HEK293 (cell line): Measurements from ENCODE around the gene ADM2.

Experiments
- CTCF ChIA-PET: fragments of 350-600 bp; formaldehyde crosslinking; extraction: SDS; loops from one replicate; lab custom pipeline; 2021; ENCODE audit warnings: antibody characterized with exemption; lab: Yijun Ruan, JAX
- POLR2A ChIA-PET: fragments of 300-600 bp; formaldehyde crosslinking; extraction: SDS; loops from one replicate; lab custom pipeline; 2020; ENCODE audit warnings: antibody characterized with exemption, inconsistent platforms; lab: Yijun Ruan, JAX
- H3K27ac ChIP-seq: fragments of 200-500 bp; sonication (Bioruptor generic); 2 replicates; pipeline ENCODE4 v1.5.1; 2014; ENCODE audit warnings: low read depth, low read length, control low read depth, inconsistent platforms; ENCODE audit errors: extremely low read depth
- H3K36me3 ChIP-seq, 2 experiments: fragments of 200-500 bp in 1 of 2; sonication (Bioruptor generic) in 1 of 2; 1 replicate in 1 of 2; 2 replicates in 1 of 2; pipeline ENCODE4 v1.5.1; 2014 to 2017; ENCODE audit warnings: inconsistent platforms in 2 of 2, low read length in 2 of 2; ENCODE audit not compliant: control insufficient read depth in 2 of 2, insufficient read depth in 1 of 2
- H3K4me1 ChIP-seq: fragments of 200-500 bp; sonication (Bioruptor generic); 2 replicates; pipeline ENCODE4 v1.5.1; 2014; ENCODE audit warnings: mild to moderate bottlenecking, low read length, inconsistent platforms; ENCODE audit not compliant: control insufficient read depth, insufficient read depth
- H3K4me3 ChIP-seq: 2 replicates; pipeline ENCODE4 v1.5.1; 2011; ENCODE audit warnings: low read depth, mild to moderate bottlenecking, control low read depth, low read length, moderate library complexity
- H3K9me3 ChIP-seq: fragments of 200-500 bp; sonication (Bioruptor generic); 2 replicates; pipeline ENCODE4 v1.5.1; 2014; ENCODE audit warnings: low read depth, low read length, inconsistent platforms; ENCODE audit not compliant: control insufficient read depth, insufficient read depth
- EGR2 ChIP-seq: fragments of 450-650 bp; formaldehyde crosslinking; IDR thresholded peaks from 2 replicates; pipeline ENCODE4 v1.5.1; 2016; ENCODE audit warnings: low read depth, missing biosample characterization, missing genetic modification characterization
- GLIS1 ChIP-seq: fragments of 450-650 bp; formaldehyde crosslinking; IDR thresholded peaks from 2 replicates; pipeline ENCODE4 v1.5.1; 2016; ENCODE audit warnings: missing biosample characterization, missing genetic modification characterization
- OSR2 ChIP-seq: fragments of 450-650 bp; formaldehyde crosslinking; IDR thresholded peaks from 2 replicates; pipeline ENCODE4 v1.5.1; 2016; ENCODE audit warnings: missing biosample characterization, missing genetic modification characterization
- PRDM4 ChIP-seq: fragments of 450-650 bp; formaldehyde crosslinking; IDR thresholded peaks from 2 replicates; pipeline ENCODE4 v1.5.1; 2017; ENCODE audit warnings: missing biosample characterization, missing genetic modification characterization
- SETDB1 ChIP-seq: IDR thresholded peaks from one replicate; pipeline ENCODE4 v1.6.1; 2017; ENCODE audit warnings: mild to moderate bottlenecking, low read length, moderate library complexity, mixed read lengths; ENCODE audit not compliant: insufficient read length
- SP2 ChIP-seq: fragments of 450-650 bp; formaldehyde crosslinking; IDR thresholded peaks from 2 replicates; pipeline ENCODE4 v1.5.1; 2016; ENCODE audit warnings: missing biosample characterization, missing genetic modification characterization
- ZIC2 ChIP-seq: fragments of 450-650 bp; formaldehyde crosslinking; IDR thresholded peaks from 2 replicates; pipeline ENCODE4 v1.5.1; 2016; ENCODE audit warnings: missing biosample characterization, missing genetic modification characterization
- ZNF138 ChIP-seq: fragments of 450-650 bp; formaldehyde crosslinking; IDR thresholded peaks from 2 replicates; pipeline ENCODE4 v1.5.1; 2016; ENCODE audit warnings: missing biosample characterization, missing genetic modification characterization, borderline replicate concordance
- ZNF274 ChIP-seq, 2 experiments: fragments of 200-500 bp in 1 of 2; fragments of 450-650 bp in 1 of 2; sonication (Bioruptor generic) in 1 of 2; formaldehyde crosslinking in 1 of 2; IDR thresholded peaks; 2 replicates each; pipeline versions ENCODE4 v1.5.1 to v1.6.1; 2014 to 2016; ENCODE audit warnings: borderline replicate concordance in 1 of 2, inconsistent platforms in 1 of 2, low read length in 1 of 2, missing biosample characterization in 1 of 2, missing genetic modification characterization in 1 of 2
- ZNF311 ChIP-seq: fragments of 450-650 bp; formaldehyde crosslinking; IDR thresholded peaks from 2 replicates; pipeline ENCODE4 v1.5.1; 2017; ENCODE audit warnings: missing biosample characterization, missing genetic modification characterization, borderline replicate concordance
- ZNF792 ChIP-seq: fragments of 450-650 bp; formaldehyde crosslinking; IDR thresholded peaks from 2 replicates; pipeline ENCODE4 v1.5.1; 2016; ENCODE audit warnings: missing biosample characterization, missing genetic modification characterization

ADM2 gene

DNA sequence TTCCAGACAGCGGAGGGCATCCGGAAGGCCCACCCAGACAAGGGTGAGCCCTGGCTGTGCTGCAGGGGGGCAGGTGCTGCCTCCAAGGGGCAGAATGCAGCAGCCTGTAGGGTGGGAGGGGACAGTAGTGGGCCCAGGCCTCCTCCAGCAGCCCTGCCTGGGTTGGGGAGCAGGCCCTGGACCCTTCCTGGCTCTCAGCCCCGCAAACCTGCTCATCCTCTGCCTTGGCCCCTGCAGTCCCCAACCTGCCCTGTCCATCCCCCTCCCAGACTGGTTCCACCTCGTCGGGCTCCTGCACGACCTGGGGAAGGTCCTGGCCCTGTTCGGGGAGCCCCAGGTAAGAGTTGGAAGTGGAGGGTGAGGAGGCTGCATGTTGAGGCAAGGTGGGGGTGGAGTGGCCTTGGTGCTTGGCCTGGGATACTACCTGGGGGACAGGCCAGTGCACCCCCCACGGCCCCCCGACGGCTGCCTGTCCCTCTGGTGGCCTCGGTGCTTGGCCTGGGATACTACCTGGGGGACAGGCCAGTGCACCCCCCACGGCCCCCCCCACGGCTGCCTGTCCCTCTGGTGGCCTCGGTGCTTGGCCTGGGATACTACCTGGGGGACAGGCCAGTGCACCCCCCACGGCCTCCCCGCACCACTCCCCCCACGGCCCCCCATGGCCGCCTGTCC, 6.8 kb downstream of the ADM2 start:
- CTCF ChIA-PET: no interaction called here
- no peak overlapping the region for H3K27ac ChIP-seq
- TF ChIP-seq OSR2 (no peak), SETDB1 (no peak), SP2 (tag by site-specific recombination) (0 out of 2 replicates have a peak, but pooled peaks have one; percentile 8), ZIC2 (tag by site-specific recombination) (no peak), ZNF311 (no peak), GLIS1 (tag by site-specific recombination) (peak; percentile 64)
- H3K9me3 ChIP-seq: no peaks in the 10 kb centered on the region
- H3K4me1 ChIP-seq: no peaks in the 10 kb centered on the region
- no peak overlapping the region for H3K4me3 ChIP-seq
- POLR2A ChIA-PET: interaction anchor here (2.2 kb wide), 1 partner anchor 9 kb away, joined by 8 read pairs; no protein-coding TSS in a partner anchor
- no peaks in the 10 kb centered on the region for H3K36me3 ChIP-seq

DNA sequence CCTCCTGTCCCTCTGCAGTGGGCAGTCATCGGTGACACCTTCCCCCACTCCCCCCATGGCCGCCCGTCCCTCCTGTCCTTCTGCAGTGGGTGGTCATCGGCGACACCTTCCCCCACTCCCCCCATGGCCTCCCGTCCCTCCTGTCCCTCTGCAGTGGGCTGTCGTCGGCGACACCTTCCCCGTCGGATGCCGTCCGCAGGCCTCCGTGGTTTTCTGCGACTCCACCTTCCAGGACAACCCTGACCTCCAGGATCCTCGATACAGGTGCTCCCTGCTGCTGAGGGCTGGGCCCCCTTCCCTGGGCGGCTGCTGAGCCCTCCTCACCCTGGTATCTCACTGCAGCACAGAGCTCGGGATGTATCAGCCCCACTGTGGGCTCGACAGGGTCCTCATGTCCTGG, 7.5 kb downstream of the ADM2 start:
- H3K4me3 ChIP-seq: no peak overlapping the region
- ChIA-PET POLR2A (no interaction called here), CTCF (no interaction called here)
- no peak overlapping the region for H3K27ac ChIP-seq
- no peaks in the 10 kb centered on the region for H3K36me3 ChIP-seq
- no peaks in the 10 kb centered on the region for H3K9me3 ChIP-seq
- TF ChIP-seq PRDM4 (no peak), ZNF792 (tag by site-specific recombination) (no peak)
- H3K4me1 ChIP-seq: no peaks in the 10 kb centered on the region

DNA sequence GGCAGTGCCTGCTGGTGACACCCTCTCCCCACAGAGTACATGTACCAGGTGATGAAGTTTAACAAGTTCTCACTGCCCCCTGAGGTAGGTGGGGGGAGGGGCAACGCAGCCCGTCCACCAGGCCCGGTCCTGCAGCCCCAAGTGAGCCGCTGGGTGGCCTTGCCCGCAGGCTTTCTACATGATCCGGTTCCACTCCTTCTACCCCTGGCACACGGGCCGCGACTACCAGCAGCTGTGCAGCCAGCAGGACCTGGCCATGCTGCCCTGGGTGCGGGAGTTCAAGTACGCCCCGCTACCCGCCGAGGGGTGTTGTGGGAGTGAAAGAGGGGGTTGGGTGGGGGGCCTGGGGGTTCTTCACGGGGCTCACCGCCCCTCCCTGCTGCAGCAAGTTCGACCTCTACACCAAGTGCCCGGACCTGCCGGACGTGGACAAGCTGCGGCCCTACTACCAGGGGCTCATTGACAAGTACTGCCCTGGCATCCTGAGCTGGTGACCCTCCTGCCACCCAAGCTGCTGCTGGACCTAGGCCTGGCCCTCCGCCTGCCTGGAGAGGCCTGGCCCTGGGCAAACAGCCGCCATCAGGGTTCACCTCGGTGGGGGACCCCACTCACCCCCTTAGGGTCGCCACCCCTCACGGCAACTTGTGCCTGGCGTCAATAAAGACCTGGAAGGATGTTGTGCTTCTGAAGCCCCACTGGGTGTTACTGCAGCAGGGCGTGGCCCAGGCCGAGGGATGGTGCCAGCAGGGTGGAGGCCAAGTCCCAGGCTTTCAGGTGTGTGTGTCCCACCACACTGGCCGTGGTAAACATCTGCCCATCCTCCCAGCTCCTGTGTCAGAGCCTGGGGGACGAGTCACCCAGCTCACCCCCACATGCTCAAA, 8.3 kb downstream of the ADM2 start:
- ChIA-PET POLR2A (interaction anchor here (0.7 kb wide), 1 partner anchor 10 kb away, joined by 3 read pairs; no protein-coding TSS in a partner anchor), CTCF (no interaction called here)
- H3K4me1 ChIP-seq: no peaks in the 10 kb centered on the region
- TF ChIP-seq ZNF138 (tag by site-specific recombination): no peak
- H3K27ac ChIP-seq: no peak overlapping the region
- H3K9me3 ChIP-seq: no peaks in the 10 kb centered on the region
- no peaks in the 10 kb centered on the region for H3K36me3 ChIP-seq
- no peak overlapping the region for H3K4me3 ChIP-seq

GRCh38 chr22:50490531-50491308, 9.4 kb downstream of the ADM2 start:
- POLR2A ChIA-PET: interaction anchor here (0.7 kb wide), 1 partner anchor 9 kb away, joined by 3 read pairs; no protein-coding TSS in a partner anchor
- Histone ChIP-seq H3K27ac (no peak overlapping the region), H3K36me3 (no peaks in the 10 kb centered on the region), H3K4me1 (no peaks in the 10 kb centered on the region), H3K4me3 (no peak overlapping the region), H3K9me3 (no peaks in the 10 kb centered on the region)
- CTCF ChIA-PET: no interaction called here
- TF ChIP-seq ZNF274 (IDR thresholded peaks at IDR 0.05; ENCODE audit: low read length): no peak
- TF ChIP-seq ZNF274 (tag by site-specific recombination; IDR thresholded peaks at IDR 0.05; ENCODE audit: borderline replicate concordance): no peak
- TF ChIP-seq EGR2: peak; percentile 8; the same call in 1 of the 2 replicates
